CD14-positive monocyte (primary cell): ENCODE data around the gene SELENOO. TPM values are rescaled to one million over a fixed set of nuclear protein-coding genes. Genes with fewer than 3 reads are reported as not detected.

Experiments used
- DNase-seq, 3 donors: peaks; one replicate each; pipeline ENCODE4 v3.0.0-alpha.2; 2011 to 2022
- H2AFZ ChIP-seq: 2 replicates; pipeline ENCODE4 v1.6.0; 2012; ENCODE audit warnings: mild to moderate bottlenecking, low read depth, low read length, inconsistent platforms; ENCODE audit not compliant: insufficient read depth, poor library complexity, severe bottlenecking
- H3K27ac ChIP-seq, 2 donors: 1 replicate in 1 of 2; 2 replicates in 1 of 2; pipeline ENCODE4 v1.5.1; 2012 to 2013; ENCODE audit warnings: low read length in 2 of 2, control low read depth in 1 of 2, inconsistent platforms in 1 of 2, low read depth in 1 of 2, mild to moderate bottlenecking in 1 of 2
- H3K27me3 ChIP-seq, 2 donors: one replicate each; pipeline versions ENCODE4 v1.6.0 to v1.6.1; 2011 to 2013; ENCODE audit warnings: low read length in 2 of 2; ENCODE audit not compliant: control insufficient read depth in 2 of 2, insufficient read depth in 2 of 2
- H3K36me3 ChIP-seq, 2 donors: replicated peaks in 1 of 2; 1 replicate in 1 of 2; 2 replicates in 1 of 2; pipeline versions ENCODE4 v1.5.1 to v1.6.1; 2012 to 2013; ENCODE audit warnings: low read length in 2 of 2, control low read depth in 1 of 2, inconsistent platforms in 1 of 2, mild to moderate bottlenecking in 1 of 2; ENCODE audit not compliant: insufficient read depth in 2 of 2, control insufficient read depth in 1 of 2
- H3K4me1 ChIP-seq, 2 donors: 1 replicate in 1 of 2; 2 replicates in 1 of 2; pipeline versions ENCODE4 v1.5.1 to v1.6.1; 2012 to 2013; ENCODE audit warnings: low read length in 2 of 2, control low read depth in 1 of 2, inconsistent platforms in 1 of 2, mild to moderate bottlenecking in 1 of 2, moderate library complexity in 1 of 2; ENCODE audit not compliant: insufficient read depth in 2 of 2, control insufficient read depth in 1 of 2
- H3K4me2 ChIP-seq: replicated peaks from 2 replicates; pipeline ENCODE3; 2012; ENCODE audit warnings: low read length, moderate library complexity, mild to moderate bottlenecking; ENCODE audit not compliant: poor library complexity, severe bottlenecking; ENCODE audit errors: extremely low read depth
- H3K4me3 ChIP-seq, 3 experiments: fragments of 200-600 bp in 1 of 3; sonication (generic) in 1 of 3; replicated peaks in 1 of 3; 1 replicate in 2 of 3; 2 replicates in 1 of 3; pipeline ENCODE4 v1.5.1; 2011 to 2013; ENCODE audit warnings: low read length in 3 of 3, mild to moderate bottlenecking in 3 of 3, control low read depth in 2 of 3, low read depth in 2 of 3, inconsistent platforms in 1 of 3, moderate library complexity in 1 of 3
- H3K79me2 ChIP-seq: 2 replicates; pipeline ENCODE4 v1.6.0; 2012; ENCODE audit warnings: mild to moderate bottlenecking, control low read depth, inconsistent platforms, low read length, moderate library complexity; ENCODE audit not compliant: insufficient read depth
- H3K9ac ChIP-seq: 2 replicates; pipeline ENCODE4 v1.6.0; 2017; ENCODE audit warnings: low read length, mild to moderate bottlenecking; ENCODE audit not compliant: insufficient read depth, poor library complexity, severe bottlenecking
- H3K9me3 ChIP-seq, 2 donors: replicated peaks in 1 of 2; 1 replicate in 1 of 2; 2 replicates in 1 of 2; pipeline versions ENCODE4 v1.5.1 to v1.6.1; 2012 to 2013; ENCODE audit warnings: low read length in 2 of 2, control low read depth in 1 of 2; ENCODE audit not compliant: control insufficient read depth in 1 of 2, insufficient read depth in 1 of 2
- H4K20me1 ChIP-seq: 2 replicates; pipeline ENCODE4 v1.6.0; 2012; ENCODE audit warnings: mild to moderate bottlenecking, low read length, control low read depth, moderate library complexity; ENCODE audit not compliant: insufficient read depth
- H3K27ac Mint-ChIP-seq, 7 donors: one replicate each; pipeline ENCODE4 v1.8.0; 2020; ENCODE audit warnings: mild to moderate bottlenecking in 7 of 7, mixed read lengths in 7 of 7, moderate library complexity in 6 of 7, inconsistent platforms in 2 of 7
- H3K27me3 Mint-ChIP-seq, 3 donors: one replicate each; pipeline ENCODE4 v1.8.0; 2021 to 2022; ENCODE audit warnings: low read depth in 3 of 3, mild to moderate bottlenecking in 3 of 3, mixed read lengths in 3 of 3, moderate library complexity in 3 of 3, inconsistent platforms in 1 of 3
- H3K36me3 Mint-ChIP-seq, 2 donors: one replicate each; pipeline ENCODE4 v1.8.0; 2020; ENCODE audit warnings: mixed read lengths in 2 of 2, inconsistent platforms in 1 of 2, mild to moderate bottlenecking in 1 of 2
- H3K4me1 Mint-ChIP-seq: one replicate; pipeline ENCODE4 v1.8.0; 2020; ENCODE audit warnings: mild to moderate bottlenecking, mixed read lengths
- H3K4me3 Mint-ChIP-seq, 2 donors: one replicate each; pipeline ENCODE4 v1.8.0; 2020; ENCODE audit warnings: mild to moderate bottlenecking in 2 of 2, mixed read lengths in 2 of 2, moderate library complexity in 1 of 2
- H3K9me3 Mint-ChIP-seq, 7 donors: one replicate each; pipeline ENCODE4 v1.8.0; 2020 to 2022; ENCODE audit warnings: mixed read lengths in 7 of 7, mild to moderate bottlenecking in 6 of 7, moderate library complexity in 6 of 7, inconsistent platforms in 2 of 7
- CTCF ChIP-seq: fragments of 200-600 bp; IDR thresholded peaks from one replicate; pipeline ENCODE4 v1.8.0; 2022; ENCODE audit warnings: antibody characterized with exemption, mild to moderate bottlenecking
- WGBS: methylation state at CpG from one replicate; pipeline ENCODE4 v1.1.5; 2013; ENCODE audit warnings: missing lambda C conversion rate; ENCODE audit not compliant: insufficient coverage; 5-methylcytosine and 5-hydroxymethylcytosine counted together
- intact Hi-C, 2 donors: fragments of 100-400 bp; cut with micrococcal nuclease; formaldehyde crosslinking; loops; one replicate each; pipeline versions ENCODE4 v1.15.0 to v1.15.1; 2023
- polyA plus RNA-seq, 3 donors: library from polyadenylated mRNA; depleted of rRNA in 1 of 3; unstranded in 2 of 3; stranded (reverse) in 1 of 3; fragments of 300-500 nt in 2 of 3; fragments of >200 nt in 1 of 3; fragmentation: Illumina TruSeq in 2 of 3; gene quantifications; 1 replicate in 2 of 3; 2 replicates in 1 of 3; pipeline ENCODE4 v1.2.3, GENCODE V29; 2012 to 2021

The SELENOO gene
- polyA plus RNA-seq, 3 donors, result 2.7 to 76.9 (median 8.7) TPM

GRCh38 chr22:50218153-50218995, 17.6 kb downstream of the SELENOO start:
- Histone ChIP-seq H3K9ac (no peak overlapping the region), H3K36me3 (peaks cover 85 to 90% of the 10 kb centered on the region in 2 donors), H3K4me2 (no peak overlapping the region), H3K4me3 (no peak overlapping the region), H2AFZ (no peak overlapping the region), H3K4me1 (peaks cover 0 to 9% of the 10 kb centered on the region in 2 donors), H3K79me2 (peaks cover 23% of the 10 kb centered on the region), H3K27ac (no peak overlapping the region), H3K27me3 (no peaks in the 10 kb centered on the region), H4K20me1 (peaks cover 73% of the 10 kb centered on the region), H3K9me3 (no peaks in the 10 kb centered on the region)
- Mint-ChIP-seq H3K4me1 (peaks cover 6% of the 10 kb centered on the region), H3K27ac (peak overlapping the region in 2 of 7 donors; percentile 40 to 45), H3K36me3 (peaks cover 64 to 94% of the 10 kb centered on the region in 2 donors), H3K4me3 (no peak overlapping the region), H3K27me3 (no peaks in the 10 kb centered on the region), H3K9me3 (no peaks in the 10 kb centered on the region)
- TF ChIP-seq CTCF, result no peak
- WGBS, result 94% methylated on average over 42 of the region's 43 CpGs
- no peak for DNase-seq
- intact Hi-C loops, result no loop called here

- H3K27me3 Mint-ChIP-seq, result no peaks in the 10 kb centered on the region
- H3K27ac ChIP-seq, result no peak overlapping the region
- intact Hi-C loops, result no loop called here
- H3K9me3 Mint-ChIP-seq, result no peaks in the 10 kb centered on the region
- H3K9me3 ChIP-seq, result no peaks in the 10 kb centered on the region
- H3K4me2 ChIP-seq, result no peak overlapping the region
- no peaks in the 10 kb centered on the region for H3K27me3 ChIP-seq
- H4K20me1 ChIP-seq, result peaks cover 65% of the 10 kb centered on the region
- H3K27ac Mint-ChIP-seq, result peak overlapping the region in 2 of 7 donors; percentile 40 to 41
- peaks cover 6% of the 10 kb centered on the region for H3K4me1 Mint-ChIP-seq
- H3K9ac ChIP-seq, result no peak overlapping the region
- TF ChIP-seq CTCF, result no peak
- peak; percentile 50 to 56 (median 51) for DNase-seq
- H3K4me3 ChIP-seq, result no peak overlapping the region
- peaks cover 0 to 9% of the 10 kb centered on the region in 2 donors for H3K4me1 ChIP-seq
- H3K36me3 ChIP-seq, result peaks cover 85 to 90% of the 10 kb centered on the region in 2 donors
- H3K79me2 ChIP-seq, result peaks cover 16% of the 10 kb centered on the region
- no peak overlapping the region for H3K4me3 Mint-ChIP-seq
- no peak overlapping the region for H2AFZ ChIP-seq
- H3K36me3 Mint-ChIP-seq, result peaks cover 64 to 94% of the 10 kb centered on the region in 2 donors
- 60% methylated on average over 40 of the region's 42 CpGs for WGBS
Observed at GRCh38 chr22:50218996-50219727, 18.4 kb downstream of the SELENOO start.
